ENCODE data around the gene GJD2. TPM values are rescaled to one million over a fixed set of nuclear protein-coding genes. Genes with fewer than 3 reads are reported as not detected.

GJD2 gene
- total RNA-seq, 1 experiment from 2014 or later = not detected

DNA sequence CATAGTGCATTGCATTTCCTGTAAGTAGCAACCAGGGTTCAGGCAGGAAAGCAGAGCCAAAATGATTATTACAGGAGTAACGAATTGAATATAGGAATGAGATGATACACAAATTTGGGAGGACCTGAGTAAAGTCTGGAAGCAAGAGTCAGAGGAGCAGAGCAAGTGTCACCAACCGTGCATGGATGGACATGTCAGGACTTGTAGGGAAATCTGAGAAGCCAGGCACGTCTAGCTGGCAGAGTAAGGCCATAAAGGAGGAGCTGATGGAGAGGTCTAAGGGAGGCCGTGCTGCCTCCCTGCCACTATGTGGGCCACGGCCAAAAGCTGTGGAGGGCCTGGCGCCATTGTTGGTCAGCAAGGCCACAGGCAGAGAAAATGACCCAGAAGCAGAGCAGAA lies 22.4 kb downstream of the GJD2 start:
- POLR2A ChIA-PET (ENCODE audit: unreplicated experiment) = interaction anchor here (0.6 kb wide), 1 partner anchor 1559 kb away, joined by 3 read pairs; no protein-coding TSS in a partner anchor
- BruUV-seq (replicated peaks) = no TSS peak

GRCh38 chr15:34730701-34731100 lies 24.1 kb downstream of the GJD2 start:
- ChIA-PET POLR2A (ENCODE audit: unreplicated experiment) (interaction anchor here (0.6 kb wide), 1 partner anchor 238 kb away, joined by 4 read pairs; no protein-coding TSS in a partner anchor), CTCF (no interaction called here)
- Histone ChIP-seq H4K20me1 (ENCODE audit: low read length) (no peaks in the 10 kb centered on the region), H2AFZ (ENCODE audit: low read length) (no peak overlapping the region), H3K27me3 (ENCODE audit: low read length) (peaks cover 56% of the 10 kb centered on the region), H3K9me3 (ENCODE audit: low read length) (no peaks in the 10 kb centered on the region), H3K9ac (ENCODE audit: low read length) (no peak overlapping the region), H3K4me2 (ENCODE audit: low read length) (no peak overlapping the region), H3K4me1 (ENCODE audit: insufficient read depth, low read length) (no peaks in the 10 kb centered on the region), H3K36me3 (ENCODE audit: low read depth, low read length) (no peaks in the 10 kb centered on the region), H3K9me2 (replicated peaks; ENCODE audit: low read length) (no peaks in the 10 kb centered on the region), H3K4me3 (ENCODE audit: low read length) (no peak overlapping the region), H3K27ac (ENCODE audit: low read length) (no peak overlapping the region), H3F3A (ENCODE audit: low read length, unreplicated experiment) (no peaks in the 10 kb centered on the region), H3K79me2 (ENCODE audit: low read length) (no peaks in the 10 kb centered on the region)
- ATAC-seq (no peak), DNase-seq (no peak)
- intact Hi-C loops (cut with micrococcal nuclease) = no loop called here
- TF ChIP-seq, protein P1, sequence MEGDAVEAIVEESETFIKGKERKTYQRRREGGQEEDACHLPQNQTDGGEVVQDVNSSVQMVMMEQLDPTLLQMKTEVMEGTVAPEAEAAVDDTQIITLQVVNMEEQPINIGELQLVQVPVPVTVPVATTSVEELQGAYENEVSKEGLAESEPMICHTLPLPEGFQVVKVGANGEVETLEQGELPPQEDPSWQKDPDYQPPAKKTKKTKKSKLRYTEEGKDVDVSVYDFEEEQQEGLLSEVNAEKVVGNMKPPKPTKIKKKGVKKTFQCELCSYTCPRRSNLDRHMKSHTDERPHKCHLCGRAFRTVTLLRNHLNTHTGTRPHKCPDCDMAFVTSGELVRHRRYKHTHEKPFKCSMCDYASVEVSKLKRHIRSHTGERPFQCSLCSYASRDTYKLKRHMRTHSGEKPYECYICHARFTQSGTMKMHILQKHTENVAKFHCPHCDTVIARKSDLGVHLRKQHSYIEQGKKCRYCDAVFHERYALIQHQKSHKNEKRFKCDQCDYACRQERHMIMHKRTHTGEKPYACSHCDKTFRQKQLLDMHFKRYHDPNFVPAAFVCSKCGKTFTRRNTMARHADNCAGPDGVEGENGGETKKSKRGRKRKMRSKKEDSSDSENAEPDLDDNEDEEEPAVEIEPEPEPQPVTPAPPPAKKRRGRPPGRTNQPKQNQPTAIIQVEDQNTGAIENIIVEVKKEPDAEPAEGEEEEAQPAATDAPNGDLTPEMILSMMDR (conservative IDR thresholded peaks at IDR 0.05; ENCODE audit: low read depth, low read length) = no peak
- no peak for TF ChIP-seq EZH2 (IDR thresholded peaks at IDR 0.05; ENCODE audit: low read length, unreplicated experiment)
- BruUV-seq (replicated peaks) = no TSS peak

More for the DNA sequence above, 22.4 kb downstream of the GJD2 start:
- peaks cover 71% of the 10 kb centered on the region for H3K27me3 ChIP-seq (ENCODE audit: low read length)
- H3K9me3 ChIP-seq (ENCODE audit: low read length) = no peaks in the 10 kb centered on the region
- no peaks in the 10 kb centered on the region for H4K20me1 ChIP-seq (ENCODE audit: low read length)
- no peak overlapping the region for H3K4me3 ChIP-seq (ENCODE audit: low read length)
- TF ChIP-seq, protein P1 (conservative IDR thresholded peaks at IDR 0.05; ENCODE audit: low read depth, low read length) = no peak
- no peaks in the 10 kb centered on the region for H3F3A ChIP-seq (ENCODE audit: low read length, unreplicated experiment)
- H3K36me3 ChIP-seq (ENCODE audit: low read depth, low read length) = no peaks in the 10 kb centered on the region
- intact Hi-C loops (cut with micrococcal nuclease) = no loop called here
- no peak overlapping the region for H3K27ac ChIP-seq (ENCODE audit: low read length)
- CTCF ChIA-PET = no interaction called here
- H3K4me2 ChIP-seq (ENCODE audit: low read length) = no peak overlapping the region
- no peak for ATAC-seq
- H3K4me1 ChIP-seq (ENCODE audit: insufficient read depth, low read length) = no peaks in the 10 kb centered on the region
- H2AFZ ChIP-seq (ENCODE audit: low read length) = no peak overlapping the region
- H3K9me2 ChIP-seq (replicated peaks; ENCODE audit: low read length) = no peaks in the 10 kb centered on the region
- no peak for DNase-seq
- H3K79me2 ChIP-seq (ENCODE audit: low read length) = no peaks in the 10 kb centered on the region
- no peak overlapping the region for H3K9ac ChIP-seq (ENCODE audit: low read length)

DNA sequence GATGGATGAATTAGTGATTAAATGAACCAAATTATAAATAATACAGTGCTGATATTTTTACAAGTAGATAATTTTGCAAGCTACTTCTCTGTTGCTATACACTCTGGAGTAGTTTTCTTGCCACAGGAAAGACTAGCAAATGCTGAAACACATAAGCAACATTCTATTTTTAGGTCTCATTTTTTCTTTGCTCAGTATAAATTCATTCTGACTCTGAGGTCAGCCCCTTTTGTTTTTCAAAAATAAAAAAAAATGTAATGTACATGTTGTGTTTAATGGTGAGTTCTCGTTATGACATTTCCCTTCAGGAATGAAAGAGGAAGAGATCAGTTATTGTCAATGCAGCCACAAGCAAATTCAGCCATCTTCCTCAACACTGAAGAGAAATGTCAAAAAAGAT lies 24.9 kb downstream of the GJD2 start:
- TF ChIP-seq EZH2 (IDR thresholded peaks at IDR 0.05; ENCODE audit: low read length, unreplicated experiment) = no peak
- TF ChIP-seq, protein P1 (conservative IDR thresholded peaks at IDR 0.05; ENCODE audit: low read depth, low read length) = no peak
- TF ChIP-seq EZH2phosphoT487 (IDR thresholded peaks at IDR 0.05; ENCODE audit: borderline replicate concordance, low read length) = no peak
- no peaks in the 10 kb centered on the region for H3K9me2 ChIP-seq (replicated peaks; ENCODE audit: low read length)
- BruUV-seq (replicated peaks) = no TSS peak

More for the DNA sequence above, 24.9 kb downstream of the GJD2 start:
- no peak overlapping the region for H3K4me2 ChIP-seq (ENCODE audit: low read length)
- no peaks in the 10 kb centered on the region for H3K4me1 ChIP-seq (ENCODE audit: insufficient read depth, low read length)
- no peak overlapping the region for H3K4me3 ChIP-seq (ENCODE audit: low read length)
- no peaks in the 10 kb centered on the region for H4K20me1 ChIP-seq (ENCODE audit: low read length)
- ATAC-seq = no peak
- ChIA-PET CTCF (no interaction called here), POLR2A (ENCODE audit: unreplicated experiment) (no interaction called here)
- H3K27ac ChIP-seq (ENCODE audit: low read length) = no peak overlapping the region
- intact Hi-C loops (cut with micrococcal nuclease) = no loop called here
- no peaks in the 10 kb centered on the region for H3K9me3 ChIP-seq (ENCODE audit: low read length)
- DNase-seq = no peak
- no peak overlapping the region for H3K9ac ChIP-seq (ENCODE audit: low read length)
- H3F3A ChIP-seq (ENCODE audit: low read length, unreplicated experiment) = no peaks in the 10 kb centered on the region
- H3K79me2 ChIP-seq (ENCODE audit: low read length) = no peaks in the 10 kb centered on the region
- no peak overlapping the region for H2AFZ ChIP-seq (ENCODE audit: low read length)
- H3K36me3 ChIP-seq (ENCODE audit: low read depth, low read length) = no peaks in the 10 kb centered on the region
- H3K27me3 ChIP-seq (ENCODE audit: low read length) = peaks cover 47% of the 10 kb centered on the region

Data from PC-3 (cell line).